Mesothelial cell of epicardium (in vitro differentiated cells): Measurements from ENCODE around the gene IDE. TPM values are rescaled to one million over a fixed set of nuclear protein-coding genes. Genes with fewer than 3 reads are reported as not detected.

Source experiments
- DNase-seq, 2 experiments: peaks; one replicate each; pipeline ENCODE4 v3.0.0; 2021; ENCODE audit warnings: low spot score in 2 of 2; ENCODE audit not compliant: unreplicated experiment in 2 of 2
- H3K27ac Mint-ChIP-seq: 2 replicates; pipeline ENCODE4 v1.8.0; 2021; ENCODE audit warnings: mixed read lengths
- H3K27me3 Mint-ChIP-seq: 2 replicates; pipeline ENCODE4 v1.8.0; 2021; ENCODE audit warnings: low read depth, mixed read lengths
- H3K36me3 Mint-ChIP-seq: 2 replicates; pipeline ENCODE4 v1.8.0; 2021; ENCODE audit warnings: mixed read lengths
- H3K4me1 Mint-ChIP-seq: 2 replicates; pipeline ENCODE4 v1.8.0; 2021; ENCODE audit warnings: mixed read lengths
- H3K4me3 Mint-ChIP-seq: 2 replicates; pipeline ENCODE4 v1.8.0; 2021; ENCODE audit warnings: mild to moderate bottlenecking, moderate library complexity, mixed read lengths
- H3K9me3 Mint-ChIP-seq: 2 replicates; pipeline ENCODE4 v1.8.0; 2021; ENCODE audit warnings: mixed read lengths
- CTCF ChIP-seq: fragments of 200-600 bp; sonication (generic); IDR thresholded peaks from one replicate; pipeline ENCODE4 v1.5.0; 2021; ENCODE audit warnings: antibody characterized with exemption; ENCODE audit not compliant: unreplicated experiment
- total RNA-seq: library from RNA; stranded (reverse); gene quantifications from 3 replicates; pipeline ENCODE4 v1.2.1, GENCODE V29; 2021

Gene IDE
- total RNA-seq, 1 donor from 2014 or later = 30.3 TPM

GRCh38 chr10:92480413-92480812, 93.5 kb downstream of the IDE start:
- TF ChIP-seq CTCF = no peak
- H3K4me3 Mint-ChIP-seq = no peak overlapping the region
- H3K36me3 Mint-ChIP-seq = peaks cover 19% of the 10 kb centered on the region
- no peaks in the 10 kb centered on the region for H3K27me3 Mint-ChIP-seq
- H3K9me3 Mint-ChIP-seq = no peaks in the 10 kb centered on the region
- no peak overlapping the region for H3K27ac Mint-ChIP-seq
- DNase-seq = no peak
- peaks cover 6% of the 10 kb centered on the region for H3K4me1 Mint-ChIP-seq

GRCh38 chr10:92479547-92479946, 94.3 kb downstream of the IDE start:
- H3K4me3 Mint-ChIP-seq = no peak overlapping the region
- no peak for TF ChIP-seq CTCF
- H3K4me1 Mint-ChIP-seq = peaks cover 6% of the 10 kb centered on the region

GRCh38 chr10:92478536-92478935, 95.4 kb downstream of the IDE start:
- Mint-ChIP-seq H3K36me3 (peaks cover 17% of the 10 kb centered on the region), H3K27me3 (no peaks in the 10 kb centered on the region), H3K9me3 (no peaks in the 10 kb centered on the region), H3K4me3 (no peak overlapping the region), H3K4me1 (peaks cover 6% of the 10 kb centered on the region), H3K27ac (no peak overlapping the region)
- DNase-seq = no peak
- no peak for TF ChIP-seq CTCF

More at GRCh38 chr10:92479547-92479946, 94.3 kb downstream of the IDE start:
- H3K9me3 Mint-ChIP-seq = no peaks in the 10 kb centered on the region
- H3K27ac Mint-ChIP-seq = no peak overlapping the region
- DNase-seq = no peak
- H3K36me3 Mint-ChIP-seq = peaks cover 17% of the 10 kb centered on the region
- no peaks in the 10 kb centered on the region for H3K27me3 Mint-ChIP-seq

- Mint-ChIP-seq H3K27ac (no peak overlapping the region), H3K4me3 (no peak overlapping the region), H3K9me3 (no peaks in the 10 kb centered on the region), H3K27me3 (no peaks in the 10 kb centered on the region), H3K36me3 (peaks cover 14% of the 10 kb centered on the region), H3K4me1 (peaks cover 6% of the 10 kb centered on the region)
- no peak for TF ChIP-seq CTCF
- no peak for DNase-seq
These were observed 98.5 kb downstream of the IDE start for GRCh38 chr10:92475357-92475868.

- H3K4me3 Mint-ChIP-seq = no peak overlapping the region
- peaks cover 27% of the 10 kb centered on the region for H3K36me3 Mint-ChIP-seq
- no peaks in the 10 kb centered on the region for H3K27me3 Mint-ChIP-seq
- TF ChIP-seq CTCF = no peak
- no peaks in the 10 kb centered on the region for H3K9me3 Mint-ChIP-seq
- no peaks in the 10 kb centered on the region for H3K4me1 Mint-ChIP-seq
- no peak for DNase-seq
- no peak overlapping the region for H3K27ac Mint-ChIP-seq
These were observed 103.9 kb downstream of the IDE start for GRCh38 chr10:92470026-92470425.

GRCh38 chr10:92464364-92464763, 109.5 kb downstream of the IDE start:
- H3K4me1 Mint-ChIP-seq = no peaks in the 10 kb centered on the region
- no peaks in the 10 kb centered on the region for H3K27me3 Mint-ChIP-seq
- no peak overlapping the region for H3K4me3 Mint-ChIP-seq
- no peak for DNase-seq
- H3K9me3 Mint-ChIP-seq = no peaks in the 10 kb centered on the region
- TF ChIP-seq CTCF = no peak
- H3K27ac Mint-ChIP-seq = no peak overlapping the region
- H3K36me3 Mint-ChIP-seq = peaks cover 35% of the 10 kb centered on the region
